ENCODE measurements around the gene POU6F2. TPM values are rescaled to one million over a fixed set of nuclear protein-coding genes. Genes with fewer than 3 reads are reported as not detected.

Gene POU6F2
- total RNA-seq, 1 experiment from 2014 or later = 0.90 TPM

- H3K27me3 ChIP-seq (ENCODE audit: control insufficient read depth, insufficient read depth, low read length) = no peaks in the 10 kb centered on the region
- DNase-seq = peak; percentile 79
- H3K4me3 ChIP-seq (ENCODE audit: insufficient read depth, low read depth, low read length) = no peak overlapping the region
- no peaks in the 10 kb centered on the region for H3K36me3 ChIP-seq (replicated peaks; ENCODE audit: control insufficient read depth, insufficient read depth, low read length)
Measured at GRCh38 chr7:39333701-39334100, 356.0 kb downstream of the POU6F2 start.

- Histone ChIP-seq H3K36me3 (replicated peaks; ENCODE audit: control insufficient read depth, insufficient read depth, low read length) (no peaks in the 10 kb centered on the region), H3K27me3 (ENCODE audit: control insufficient read depth, insufficient read depth, low read length) (no peaks in the 10 kb centered on the region), H3K4me3 (ENCODE audit: insufficient read depth, low read depth, low read length) (no peak overlapping the region)
- DNase-seq = no peak
Measured at GRCh38 chr7:39336442-39336841, 358.7 kb downstream of the POU6F2 start.

- DNase-seq = no peak
Measured at GRCh38 chr7:39338716-39339115, 361.0 kb downstream of the POU6F2 start.

GRCh38 chr7:39339591-39339990 is 361.9 kb downstream of the POU6F2 start:
- DNase-seq = no peak
- Histone ChIP-seq H3K4me3 (ENCODE audit: insufficient read depth, low read depth, low read length) (no peak overlapping the region), H3K36me3 (replicated peaks; ENCODE audit: control insufficient read depth, insufficient read depth, low read length) (no peaks in the 10 kb centered on the region), H3K27me3 (ENCODE audit: control insufficient read depth, insufficient read depth, low read length) (no peaks in the 10 kb centered on the region)

More at GRCh38 chr7:39338716-39339115, 361.0 kb downstream of the POU6F2 start:
- H3K4me3 ChIP-seq (ENCODE audit: insufficient read depth, low read depth, low read length) = no peak overlapping the region
- no peaks in the 10 kb centered on the region for H3K27me3 ChIP-seq (ENCODE audit: control insufficient read depth, insufficient read depth, low read length)
- no peaks in the 10 kb centered on the region for H3K36me3 ChIP-seq (replicated peaks; ENCODE audit: control insufficient read depth, insufficient read depth, low read length)

GRCh38 chr7:39341083-39341482 is 363.4 kb downstream of the POU6F2 start:
- Histone ChIP-seq H3K36me3 (replicated peaks; ENCODE audit: control insufficient read depth, insufficient read depth, low read length) (no peaks in the 10 kb centered on the region), H3K27me3 (ENCODE audit: control insufficient read depth, insufficient read depth, low read length) (no peaks in the 10 kb centered on the region), H3K4me3 (ENCODE audit: insufficient read depth, low read depth, low read length) (no peak overlapping the region)
- DNase-seq = no peak

GRCh38 chr7:39342763-39343162 is 365.1 kb downstream of the POU6F2 start:
- Histone ChIP-seq H3K36me3 (replicated peaks; ENCODE audit: control insufficient read depth, insufficient read depth, low read length) (no peaks in the 10 kb centered on the region), H3K27me3 (ENCODE audit: control insufficient read depth, insufficient read depth, low read length) (no peaks in the 10 kb centered on the region)
- DNase-seq = no peak

GRCh38 chr7:39349452-39350123 is 371.9 kb downstream of the POU6F2 start:
- no peaks in the 10 kb centered on the region for H3K27me3 ChIP-seq (ENCODE audit: control insufficient read depth, insufficient read depth, low read length)
- no peak overlapping the region for H3K4me3 ChIP-seq (ENCODE audit: insufficient read depth, low read depth, low read length)
- H3K36me3 ChIP-seq (replicated peaks; ENCODE audit: control insufficient read depth, insufficient read depth, low read length) = no peaks in the 10 kb centered on the region
- DNase-seq = no peak

More at GRCh38 chr7:39342763-39343162, 365.1 kb downstream of the POU6F2 start:
- no peak overlapping the region for H3K4me3 ChIP-seq (ENCODE audit: insufficient read depth, low read depth, low read length)

GRCh38 chr7:39353615-39354376 is 376.1 kb downstream of the POU6F2 start:
- Histone ChIP-seq H3K36me3 (replicated peaks; ENCODE audit: control insufficient read depth, insufficient read depth, low read length) (no peaks in the 10 kb centered on the region), H3K27me3 (ENCODE audit: control insufficient read depth, insufficient read depth, low read length) (no peaks in the 10 kb centered on the region), H3K4me3 (ENCODE audit: insufficient read depth, low read depth, low read length) (no peak overlapping the region)
- peak; percentile 46 for DNase-seq

GRCh38 chr7:39355664-39356063 is 378.0 kb downstream of the POU6F2 start:
- H3K4me3 ChIP-seq (ENCODE audit: insufficient read depth, low read depth, low read length) = no peak overlapping the region
- DNase-seq = no peak
- H3K27me3 ChIP-seq (ENCODE audit: control insufficient read depth, insufficient read depth, low read length) = no peaks in the 10 kb centered on the region
- no peaks in the 10 kb centered on the region for H3K36me3 ChIP-seq (replicated peaks; ENCODE audit: control insufficient read depth, insufficient read depth, low read length)

GRCh38 chr7:39356172-39356925 is 378.6 kb downstream of the POU6F2 start:
- Histone ChIP-seq H3K36me3 (replicated peaks; ENCODE audit: control insufficient read depth, insufficient read depth, low read length) (no peaks in the 10 kb centered on the region), H3K4me3 (ENCODE audit: insufficient read depth, low read depth, low read length) (no peak overlapping the region), H3K27me3 (ENCODE audit: control insufficient read depth, insufficient read depth, low read length) (no peaks in the 10 kb centered on the region)
- no peak for DNase-seq

GRCh38 chr7:39357648-39358047 is 379.9 kb downstream of the POU6F2 start:
- H3K27me3 ChIP-seq (ENCODE audit: control insufficient read depth, insufficient read depth, low read length) = no peaks in the 10 kb centered on the region
- peak; percentile 60 for DNase-seq
- no peak overlapping the region for H3K4me3 ChIP-seq (ENCODE audit: insufficient read depth, low read depth, low read length)

GRCh38 chr7:39360038-39360437 is 382.3 kb downstream of the POU6F2 start:
- Histone ChIP-seq H3K27me3 (ENCODE audit: control insufficient read depth, insufficient read depth, low read length) (no peaks in the 10 kb centered on the region), H3K4me3 (ENCODE audit: insufficient read depth, low read depth, low read length) (no peak overlapping the region), H3K36me3 (replicated peaks; ENCODE audit: control insufficient read depth, insufficient read depth, low read length) (no peaks in the 10 kb centered on the region)
- no peak for DNase-seq

More at GRCh38 chr7:39357648-39358047, 379.9 kb downstream of the POU6F2 start:
- no peaks in the 10 kb centered on the region for H3K36me3 ChIP-seq (replicated peaks; ENCODE audit: control insufficient read depth, insufficient read depth, low read length)

GRCh38 chr7:39360766-39361165 is 383.1 kb downstream of the POU6F2 start:
- Histone ChIP-seq H3K4me3 (ENCODE audit: insufficient read depth, low read depth, low read length) (no peak overlapping the region), H3K27me3 (ENCODE audit: control insufficient read depth, insufficient read depth, low read length) (no peaks in the 10 kb centered on the region), H3K36me3 (replicated peaks; ENCODE audit: control insufficient read depth, insufficient read depth, low read length) (no peaks in the 10 kb centered on the region)
- DNase-seq = no peak

GRCh38 chr7:39365751-39366295 is 388.1 kb downstream of the POU6F2 start:
- H3K27me3 ChIP-seq (ENCODE audit: control insufficient read depth, insufficient read depth, low read length) = no peaks in the 10 kb centered on the region
- no peak for DNase-seq
- H3K4me3 ChIP-seq (ENCODE audit: insufficient read depth, low read depth, low read length) = no peak overlapping the region
- no peaks in the 10 kb centered on the region for H3K36me3 ChIP-seq (replicated peaks; ENCODE audit: control insufficient read depth, insufficient read depth, low read length)

Data from H7 (cell line).